Left colon (tissue), 2 donors: ENCODE data around the gene ANGPTL1. TPM values are rescaled to one million over a fixed set of nuclear protein-coding genes. Genes with fewer than 3 reads are reported as not detected.
"Not testable (repeated sequence)": the region's sequence is repeated elsewhere in the genome, so short reads cannot be mapped to it uniquely, and the experiment has no call there.

Source experiments
- ATAC-seq: fragments of 200-7000 bp; cut with Tn5 transposase; one replicate; pipeline ENCODE4 v1.9.1; 2020; ENCODE audit warnings: mild to moderate bottlenecking, moderate library complexity
- DNase-seq, 2 donors: peaks; one replicate each; pipeline ENCODE4 v3.0.0-alpha.2; 2020
- intact Hi-C, 2 donors: fragments of 100-400 bp; cut with DNase I in 1 of 2; cut with micrococcal nuclease in 1 of 2; formaldehyde crosslinking; loops; one replicate each; pipeline versions ENCODE4 v1.11.2 to v1.14.0; 2022; cut with DNase I, micrococcal nuclease
- total RNA-seq, 2 donors: library from RNA; stranded (reverse); fragmentation: NEBNext Ultra II Directional; extraction: Animal tissue kit (Norgen Biotek cat#: 25700); gene quantifications; one replicate each; pipeline ENCODE4 v1.2.1, GENCODE V29; 2021
- donor health status: DM: no; HTN: no; CAD: no.
- donor health status: DM: yes; HTN: yes; CAD: no.

ANGPTL1 gene
- total RNA-seq, 2 donors from 2014 or later = 2.5 to 10.6 TPM

DNA sequence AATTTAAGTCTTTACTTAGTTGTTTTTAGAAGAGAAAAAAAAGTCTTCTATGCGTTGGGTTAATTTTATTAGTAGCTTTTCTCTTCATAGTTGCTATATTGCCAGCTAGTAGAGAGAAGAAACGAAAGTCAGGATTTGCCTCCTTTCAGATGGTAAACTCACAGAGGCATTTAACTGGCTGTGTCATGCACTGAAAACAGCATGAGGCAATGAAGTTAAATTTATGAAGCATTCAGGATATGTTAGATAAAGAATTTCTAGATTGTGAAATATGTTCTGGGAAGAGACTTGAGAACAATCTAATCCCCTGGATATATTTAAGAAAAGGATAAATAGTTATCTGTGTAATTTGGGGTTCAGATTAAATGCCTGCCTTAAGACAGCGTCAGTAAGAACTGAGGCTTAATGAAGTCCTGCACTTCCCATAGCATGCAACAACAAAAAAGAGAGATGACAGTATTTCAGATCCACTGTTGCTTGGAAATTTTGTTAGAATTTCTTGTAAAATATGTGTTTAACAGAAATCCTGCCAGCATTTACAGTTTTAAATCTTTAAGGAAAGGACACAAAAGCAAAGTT is 1.7 kb downstream of the ANGPTL1 start:
- intact Hi-C loops = no loop called here
- no peak for ATAC-seq
- DNase-seq = no peak

- no peak for DNase-seq
- ATAC-seq = no peak
- intact Hi-C loops = no loop called here
Measured at GRCh38 chr1:178868706-178869105, 2.2 kb downstream of the ANGPTL1 start.

- intact Hi-C loops = no loop called here
- DNase-seq (no peak), ATAC-seq (peak; percentile 90)
Measured at GRCh38 chr1:178867670-178868069, 3.2 kb downstream of the ANGPTL1 start.

GRCh38 chr1:178864326-178864725 is 6.6 kb downstream of the ANGPTL1 start:
- intact Hi-C loops = no loop called here
- peak; percentile 22 for ATAC-seq
- DNase-seq = no peak

DNA sequence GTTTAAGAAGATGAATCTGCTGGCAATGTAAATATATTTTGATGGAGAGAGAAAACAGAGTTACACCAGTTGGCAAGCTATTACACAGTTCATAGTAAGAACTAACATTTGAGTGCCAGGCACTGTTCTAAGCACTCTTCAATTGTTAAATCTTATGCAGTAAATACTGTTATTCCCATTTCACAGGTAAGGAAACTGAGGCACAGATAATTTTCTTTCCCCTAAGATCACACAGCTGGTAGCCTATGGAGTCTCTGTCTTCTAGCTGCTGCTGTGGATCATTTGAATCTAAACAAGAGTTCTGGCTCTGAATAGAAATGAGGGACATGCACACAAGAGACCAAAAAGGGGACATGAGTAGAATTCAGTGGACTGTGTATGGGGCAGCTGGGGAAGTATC is 8.0 kb downstream of the ANGPTL1 start:
- intact Hi-C loops = no loop called here
- no peak for DNase-seq
- no peak for ATAC-seq

DNA sequence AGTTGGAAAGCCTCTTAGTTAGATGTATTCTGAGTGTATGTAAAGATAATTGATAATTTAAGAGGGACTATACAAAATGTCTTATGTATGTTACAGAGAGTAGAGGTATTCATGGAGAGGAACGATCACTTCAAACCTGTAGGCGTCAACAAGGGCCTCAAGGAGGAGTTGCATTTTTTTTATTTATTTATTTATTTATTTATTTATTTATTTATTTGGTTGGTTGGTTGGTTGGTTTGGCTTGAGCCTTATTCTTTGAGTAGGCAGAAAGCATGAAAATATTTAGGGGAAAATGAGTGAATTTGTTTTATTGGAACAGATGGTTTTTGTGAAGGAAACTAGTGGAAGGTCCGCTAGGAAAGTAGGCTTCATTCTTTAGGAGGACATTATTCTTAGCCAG is 8.5 kb downstream of the ANGPTL1 start:
- ATAC-seq (no peak), DNase-seq (no peak)
- intact Hi-C loops = no loop called here

DNA sequence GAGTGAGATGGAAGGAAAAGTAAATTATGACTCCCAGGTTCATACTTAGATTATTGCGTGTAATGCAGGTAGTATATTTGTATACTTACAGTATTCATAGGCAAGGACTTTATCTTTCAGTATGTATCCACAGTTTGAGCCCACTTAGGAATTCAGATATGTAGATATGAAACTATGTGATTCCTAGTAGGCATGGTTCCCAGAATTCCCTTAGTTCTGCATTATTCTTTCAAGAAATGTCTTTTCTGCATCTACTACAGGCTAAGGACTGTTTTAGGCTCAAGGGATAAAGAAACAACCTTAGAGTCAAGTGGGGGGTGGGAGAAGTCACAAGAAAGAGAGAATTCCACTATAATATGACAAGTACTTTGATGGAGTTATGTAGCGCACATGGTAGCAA is 13.8 kb downstream of the ANGPTL1 start:
- no peak for ATAC-seq
- intact Hi-C loops = no loop called here
- DNase-seq = no peak

DNA sequence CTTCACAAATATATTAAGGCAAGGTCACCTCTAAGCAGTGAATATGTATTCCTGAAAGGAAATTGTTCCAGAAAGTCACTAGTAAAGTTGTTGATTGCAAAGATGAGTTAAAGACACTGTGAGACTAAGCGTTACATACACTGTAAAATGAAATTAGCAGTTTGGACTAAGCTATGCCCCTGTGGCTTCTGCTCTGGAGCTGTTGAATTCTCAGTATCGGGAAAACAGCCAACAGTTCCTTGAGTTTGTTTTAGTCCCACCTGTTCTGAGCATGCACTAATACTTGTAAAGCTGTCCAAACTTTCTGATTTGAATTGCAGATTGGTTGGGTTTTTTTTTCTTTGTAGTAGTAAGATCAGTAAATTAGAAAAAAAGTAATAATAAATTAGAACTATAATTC is 21.0 kb downstream of the ANGPTL1 start:
- DNase-seq = no peak
- no peak for ATAC-seq
- intact Hi-C loops = no loop called here

DNA sequence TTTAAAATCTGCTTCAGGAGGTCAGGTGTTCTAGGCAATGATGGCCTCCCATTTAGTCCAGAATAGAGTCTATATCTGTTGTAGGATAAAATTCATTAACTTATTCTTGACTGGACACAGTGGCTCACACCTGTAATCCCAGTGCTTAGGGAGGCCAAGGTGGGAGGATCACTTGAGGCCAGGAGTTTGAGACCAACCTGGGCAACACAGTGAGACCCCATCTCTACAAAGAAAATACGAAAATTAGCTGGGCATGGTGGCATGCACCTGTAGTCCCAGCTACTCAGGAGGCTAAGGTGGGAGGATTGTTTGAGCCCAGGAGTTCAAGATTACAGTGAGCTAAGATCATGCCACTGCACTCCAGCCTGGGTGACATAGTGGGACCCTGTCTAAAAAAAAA is 23.0 kb downstream of the ANGPTL1 start:
- ATAC-seq, DNase-seq, intact Hi-C loops: not testable (repeated sequence)

DNA sequence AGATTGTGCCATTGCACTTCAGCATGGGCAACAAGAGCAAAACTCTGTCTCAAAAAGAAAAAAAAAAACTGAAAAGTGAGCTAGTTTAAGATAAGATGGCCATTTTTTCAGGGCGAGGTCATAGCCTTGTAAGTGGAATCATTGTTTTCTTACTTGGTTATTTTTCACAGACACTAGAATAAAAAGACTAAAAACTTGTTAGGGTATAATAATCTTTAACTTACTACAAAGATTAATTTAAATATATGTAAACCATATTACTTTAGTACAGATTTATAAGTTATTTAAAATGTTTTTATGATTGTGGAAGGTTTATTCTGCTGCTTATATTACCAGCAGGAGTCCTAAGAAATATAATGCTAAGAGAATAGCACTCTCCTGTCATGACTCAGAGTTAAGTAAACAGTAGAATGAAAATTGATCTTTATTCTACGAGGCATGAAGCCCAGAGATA is 23.5 kb downstream of the ANGPTL1 start:
- intact Hi-C loops = no loop called here
- DNase-seq (no peak), ATAC-seq (peak; percentile 80)

- DNase-seq (no peak), ATAC-seq (no peak)
- intact Hi-C loops = no loop called here
Measured at GRCh38 chr1:178846306-178846705, 24.6 kb downstream of the ANGPTL1 start.

DNA sequence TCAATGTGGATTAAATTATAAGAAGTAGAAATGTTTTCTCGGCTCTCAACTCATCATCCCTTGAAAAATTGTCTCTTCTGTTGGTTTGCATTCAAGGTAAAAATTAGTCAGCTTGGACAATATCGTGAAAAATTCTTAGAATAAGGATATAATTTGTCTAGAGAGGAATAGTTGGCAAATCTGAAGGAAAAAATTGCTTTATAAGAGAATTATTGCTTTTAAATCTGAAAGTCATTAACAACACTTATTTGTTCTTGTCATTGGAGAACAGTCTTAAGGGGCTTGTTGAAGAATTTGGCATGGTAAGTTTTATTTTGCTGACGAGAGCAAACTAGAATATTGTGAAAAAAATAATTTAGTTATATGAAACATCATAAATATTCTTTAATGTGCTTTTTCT is 26.4 kb downstream of the ANGPTL1 start:
- ATAC-seq (no peak), DNase-seq (no peak)
- intact Hi-C loops = no loop called here

DNA sequence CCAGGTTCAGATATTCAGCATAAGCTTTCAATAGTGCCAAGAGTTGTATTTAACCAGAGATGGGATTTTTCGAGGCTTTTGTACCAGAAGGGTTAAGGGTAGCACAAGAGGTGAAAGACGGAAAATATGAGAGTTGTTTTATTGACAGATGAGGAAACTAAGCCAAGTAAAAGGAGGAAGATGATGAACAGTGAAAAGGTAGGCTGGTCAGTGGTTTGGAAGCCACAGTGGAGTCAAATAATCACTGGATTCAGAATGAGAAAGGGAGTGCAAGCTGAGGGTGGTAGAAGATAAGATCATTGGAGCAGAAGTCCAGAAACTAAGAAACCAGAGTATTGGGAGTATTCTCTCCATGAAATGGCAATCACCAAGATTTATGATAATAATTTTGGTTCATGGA is 45.7 kb downstream of the ANGPTL1 start:
- intact Hi-C loops = no loop called here
- ATAC-seq = no peak
- DNase-seq = no peak

DNA sequence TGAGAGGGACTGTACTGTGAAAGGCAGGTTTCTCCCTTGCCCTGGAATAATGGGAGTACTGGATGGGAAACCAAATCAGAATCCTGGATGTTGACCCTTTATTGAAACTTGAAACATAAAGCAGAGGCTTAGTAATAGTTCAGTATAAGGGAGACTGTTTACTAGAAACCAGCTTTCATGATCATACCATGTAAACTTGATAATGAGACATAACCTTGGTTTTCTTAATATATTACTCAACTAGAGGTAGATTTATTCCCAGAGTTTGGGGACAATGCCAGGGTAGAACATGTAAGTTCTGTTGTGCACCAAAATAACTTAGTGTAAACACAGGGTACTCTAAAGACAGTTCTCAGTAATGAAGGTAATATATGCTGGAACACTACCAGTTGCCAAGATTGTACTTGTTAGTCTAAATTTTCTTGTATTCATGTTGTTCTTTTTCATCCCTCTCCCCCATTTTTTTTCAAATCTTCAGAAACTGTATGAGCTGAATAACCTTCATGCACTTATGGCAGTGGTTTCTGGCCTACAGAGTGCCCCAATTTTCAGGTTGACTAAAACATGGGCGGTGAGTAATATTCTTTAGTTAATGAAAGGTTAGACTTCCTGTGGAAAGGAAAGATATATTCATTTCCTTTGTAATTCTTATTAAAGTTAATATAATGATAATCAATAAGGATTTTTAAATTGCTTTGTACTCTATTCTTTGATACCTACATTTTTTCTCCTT is 49.6 kb downstream of the ANGPTL1 start:
- intact Hi-C loops = no loop called here
- DNase-seq = no peak
- ATAC-seq = no peak

DNA sequence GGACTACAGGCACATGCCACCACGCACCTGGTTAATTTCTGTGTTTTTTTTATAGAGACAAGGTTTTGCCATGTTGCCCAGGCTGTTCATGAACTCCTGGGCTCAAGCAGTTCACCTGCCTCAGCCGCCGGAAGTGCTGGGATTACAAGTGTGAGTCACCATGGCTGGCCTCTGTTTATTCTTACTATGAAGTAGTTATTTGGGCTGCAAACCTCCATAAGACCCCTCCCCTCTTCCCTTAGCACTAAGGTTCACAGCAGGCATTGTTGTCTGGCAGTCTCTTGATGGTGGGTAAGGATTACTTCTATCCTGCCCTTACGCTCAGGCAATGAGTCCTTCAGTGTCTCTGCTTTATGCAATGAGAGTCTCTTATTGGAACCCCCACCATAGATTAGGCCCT is 51.8 kb downstream of the ANGPTL1 start:
- ATAC-seq (no peak), DNase-seq (no peak)
- intact Hi-C loops = loop anchor here in 1 of 2 donors (10.0 kb wide), 1 partner anchor 186 kb away; no protein-coding TSS in a partner anchor

DNA sequence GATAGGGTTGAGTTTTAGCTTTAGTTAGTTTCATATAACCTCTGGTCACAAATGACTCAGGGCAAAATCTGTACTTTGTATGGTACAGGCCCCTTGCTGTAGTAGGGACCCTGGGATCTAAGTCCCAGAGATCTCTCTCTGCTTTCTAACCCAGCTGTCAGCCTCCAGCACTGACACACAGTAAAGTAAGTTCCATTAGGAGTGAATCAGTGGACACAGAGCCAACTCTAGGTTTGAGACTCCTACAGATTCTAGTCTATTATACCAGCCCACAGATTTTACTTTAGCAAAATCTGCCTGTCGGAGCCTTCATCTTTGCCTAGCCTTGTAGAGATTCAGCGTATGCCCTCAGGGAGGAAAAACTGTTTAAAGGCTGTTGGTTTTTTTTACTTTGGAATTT is 52.5 kb downstream of the ANGPTL1 start:
- intact Hi-C loops = loop anchor here in 1 of 2 donors (10.0 kb wide), 1 partner anchor 186 kb away; no protein-coding TSS in a partner anchor
- no peak for DNase-seq
- ATAC-seq = no peak

DNA sequence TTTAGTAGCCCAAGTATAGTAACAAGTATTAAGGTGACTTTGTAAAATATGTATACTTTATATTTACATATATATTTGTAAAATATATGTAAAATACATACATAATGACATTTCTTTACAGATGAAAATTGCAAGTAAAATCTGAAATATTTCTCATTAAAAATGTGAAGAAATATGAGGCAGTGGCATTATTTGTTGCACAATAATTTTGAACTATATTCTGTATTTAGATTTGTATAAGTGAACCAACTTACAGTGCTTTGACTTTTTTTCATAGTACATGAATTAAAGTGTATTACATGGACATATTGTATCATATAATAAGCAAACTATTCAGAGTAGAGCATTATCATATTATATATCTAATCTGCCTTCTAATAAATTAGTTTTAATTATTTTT is 60.3 kb downstream of the ANGPTL1 start:
- DNase-seq = no peak
- intact Hi-C loops = loop anchor here in 1 of 2 donors (10.0 kb wide), 1 partner anchor 194 kb away; no protein-coding TSS in a partner anchor
- ATAC-seq = no peak

DNA sequence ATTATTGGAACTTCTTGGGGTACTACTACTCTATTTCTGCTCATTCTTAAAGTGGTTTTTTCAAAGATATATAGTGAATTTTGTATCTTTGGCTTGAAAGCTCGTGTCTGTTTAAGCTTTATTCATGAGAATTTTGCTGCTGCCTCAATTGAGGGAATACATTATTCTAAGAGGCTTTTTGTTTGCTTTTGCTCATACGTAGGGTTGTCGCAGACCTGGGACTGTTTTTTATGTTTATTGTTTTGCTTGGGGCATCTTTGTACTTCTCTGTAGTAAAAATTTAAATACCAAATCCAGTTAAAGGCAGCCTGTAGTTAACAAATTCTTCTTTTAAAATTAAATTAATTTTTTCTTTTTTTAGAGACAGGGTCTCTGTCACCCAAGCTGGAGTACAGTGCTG is 62.3 kb downstream of the ANGPTL1 start:
- DNase-seq = no peak
- intact Hi-C loops = no loop called here
- ATAC-seq = no peak

DNA sequence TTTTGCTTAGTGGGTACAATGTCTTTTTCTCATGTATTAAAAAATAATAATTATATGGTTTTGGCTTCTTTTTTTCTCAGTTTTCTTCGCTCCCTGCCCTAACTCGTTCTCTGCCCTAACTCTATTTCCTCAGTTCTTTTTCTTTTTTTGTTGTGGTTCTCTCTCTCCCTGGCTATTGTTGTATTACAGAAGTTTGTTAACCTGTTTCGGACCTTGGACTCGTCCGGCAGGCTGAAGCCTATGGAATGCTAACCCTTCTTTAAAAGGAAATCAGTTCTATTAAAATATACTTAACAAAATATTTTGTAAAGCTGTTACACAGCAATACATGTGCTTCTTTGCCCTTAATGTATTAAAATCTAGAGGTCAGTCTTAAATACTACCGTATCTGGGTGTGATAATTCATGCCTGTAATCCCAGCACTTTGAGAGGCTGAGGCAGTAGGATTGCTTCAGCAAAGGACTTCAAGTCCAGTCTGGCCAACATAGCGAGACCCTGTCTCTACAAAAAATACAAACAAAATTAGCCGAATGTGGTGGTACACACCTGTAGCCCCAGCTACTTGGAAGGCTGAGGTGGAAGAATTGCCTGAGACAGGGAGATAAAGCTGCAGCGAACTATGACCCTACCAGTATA is 64.1 kb downstream of the ANGPTL1 start:
- intact Hi-C loops = no loop called here
- no peak for ATAC-seq
- no peak for DNase-seq

DNA sequence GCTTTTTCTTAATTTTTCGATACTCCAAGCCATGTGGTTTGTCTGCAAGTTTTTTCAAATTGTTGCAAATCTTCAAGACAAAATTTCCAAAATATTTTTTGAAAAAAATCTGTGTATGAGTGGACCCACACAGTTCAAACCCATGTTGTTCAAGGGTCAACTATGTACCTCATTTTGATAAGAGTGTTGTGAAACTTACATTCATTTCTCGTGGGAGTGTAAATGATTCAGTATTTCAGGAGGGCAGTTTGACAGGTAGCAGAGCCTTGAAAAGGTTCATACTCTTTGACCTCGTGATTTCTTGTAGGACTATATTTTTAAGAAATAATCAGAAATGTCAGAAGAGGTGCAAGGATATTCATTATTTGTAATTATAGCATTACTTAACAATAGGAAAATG is 68.0 kb downstream of the ANGPTL1 start:
- no peak for DNase-seq
- intact Hi-C loops = no loop called here
- no peak for ATAC-seq
